Measurements from ENCODE around the gene GAB3. TPM values are rescaled to one million over a fixed set of nuclear protein-coding genes. Genes with fewer than 3 reads are reported as not detected.
"Not testable (repeated sequence)": the region's sequence is repeated elsewhere in the genome, so short reads cannot be mapped to it uniquely, and the experiment has no call there.

GAB3 gene
- total and polyA plus RNA-seq, 4 experiments from 2014 or later: 3.2 to 15.6 (median 10.2) TPM

GRCh38 chrX:154633661-154634060 lies 117.2 kb downstream of the GAB3 start:
- H3K27me3 ChIP-seq (ENCODE audit: insufficient read depth, low read length); intact Hi-C loops (cut with micrococcal nuclease); H3K4me3 Mint-ChIP-seq; H3K36me3 ChIP-seq (ENCODE audit: insufficient read depth, low read length); H3K4me1 ChIP-seq (ENCODE audit: insufficient read depth, low read length); H3K4me3 ChIP-seq (ENCODE audit: low read length in 2 of 2); H3K4me1 Mint-ChIP-seq; DNase-seq; H3K9me3 Mint-ChIP-seq; H3K27ac ChIP-seq (ENCODE audit: low read depth, low read length); CTCF ChIA-PET (ENCODE audit: partially characterized antibody); POLR2A ChIA-PET (ENCODE audit: partially characterized antibody); H3K27me3 Mint-ChIP-seq; H3K36me3 Mint-ChIP-seq; H3K27ac Mint-ChIP-seq; H3K9me3 ChIP-seq (ENCODE audit: control insufficient read depth in 1 of 2, low read length in 2 of 2): not testable (repeated sequence)

- intact Hi-C loops (cut with micrococcal nuclease); H3K4me3 ChIP-seq (ENCODE audit: low read length in 2 of 2); H3K27me3 Mint-ChIP-seq; H3K27me3 ChIP-seq (ENCODE audit: insufficient read depth, low read length); H3K9me3 Mint-ChIP-seq; H3K27ac ChIP-seq (ENCODE audit: low read depth, low read length); H3K4me1 ChIP-seq (ENCODE audit: insufficient read depth, low read length); CTCF ChIA-PET (ENCODE audit: partially characterized antibody); H3K4me1 Mint-ChIP-seq; H3K9me3 ChIP-seq (ENCODE audit: control insufficient read depth in 1 of 2, low read length in 2 of 2); H3K36me3 Mint-ChIP-seq; H3K4me3 Mint-ChIP-seq; H3K27ac Mint-ChIP-seq; DNase-seq; H3K36me3 ChIP-seq (ENCODE audit: insufficient read depth, low read length); POLR2A ChIA-PET (ENCODE audit: partially characterized antibody): not testable (repeated sequence)
Observed at GRCh38 chrX:154630949-154631348, 119.9 kb downstream of the GAB3 start.

GRCh38 chrX:154628960-154629359 lies 121.9 kb downstream of the GAB3 start:
- H3K36me3 Mint-ChIP-seq; H3K4me3 ChIP-seq (ENCODE audit: low read length in 2 of 2); CTCF ChIA-PET (ENCODE audit: partially characterized antibody); H3K4me1 ChIP-seq (ENCODE audit: insufficient read depth, low read length); H3K9me3 ChIP-seq (ENCODE audit: control insufficient read depth in 1 of 2, low read length in 2 of 2); DNase-seq; H3K27ac ChIP-seq (ENCODE audit: low read depth, low read length); POLR2A ChIA-PET (ENCODE audit: partially characterized antibody); H3K27me3 Mint-ChIP-seq; H3K4me1 Mint-ChIP-seq; H3K27ac Mint-ChIP-seq; H3K27me3 ChIP-seq (ENCODE audit: insufficient read depth, low read length); H3K4me3 Mint-ChIP-seq; H3K36me3 ChIP-seq (ENCODE audit: insufficient read depth, low read length); H3K9me3 Mint-ChIP-seq; intact Hi-C loops (cut with micrococcal nuclease): not testable (repeated sequence)

Other genes starting within 250 kb of the GAB3 start
- 10 to 100 TPM; 51.0 to 51.8 TPM for gene FAM3A, start 234.8 kb downstream of the GAB3 start, total RNA-seq
- 10 to 100 TPM; 18.4 to 20.2 TPM for gene FAM3A, start 234.8 kb downstream of the GAB3 start, polyA plus RNA-seq
- gene G6PD, start 204.2 kb downstream of the GAB3 start, total RNA-seq: 10 to 100 TPM; 45.4 to 46.0 TPM
- gene G6PD, start 204.2 kb downstream of the GAB3 start, polyA plus RNA-seq: 1 to 10 TPM; 1.7 to 3.8 TPM
- gene IKBKG, start 203.5 kb downstream of the GAB3 start, total RNA-seq: 10 to 100 TPM; 44.4 to 44.7 TPM
- 10 to 100 TPM; 28.2 to 34.6 TPM for gene IKBKG, start 203.5 kb downstream of the GAB3 start, polyA plus RNA-seq
- not detected for gene CTAG1A, start 165.9 kb downstream of the GAB3 start, total RNA-seq
- gene CTAG1A, start 165.9 kb downstream of the GAB3 start, polyA plus RNA-seq: not detected
- not detected for gene CTAG1B, start 131.8 kb downstream of the GAB3 start, total RNA-seq
- gene CTAG1B, start 131.8 kb downstream of the GAB3 start, polyA plus RNA-seq: not detected
- gene CTAG2, start 97.5 kb downstream of the GAB3 start, total RNA-seq: not detected
- gene CTAG2, start 97.5 kb downstream of the GAB3 start, polyA plus RNA-seq: not detected
- 10 to 100 TPM; 60.0 to 63.9 TPM for gene DKC1, start 11.8 kb upstream of the GAB3 start, total RNA-seq
- gene DKC1, start 11.8 kb upstream of the GAB3 start, polyA plus RNA-seq: 10 to 100 TPM; 30.4 to 41.4 TPM
- gene MPP1, start 54.4 kb upstream of the GAB3 start, total RNA-seq: 10 to 100 TPM; 11.1 to 12.6 TPM
- gene MPP1, start 54.4 kb upstream of the GAB3 start, polyA plus RNA-seq: 10 to 100 TPM; 10.6 to 14.7 TPM
- not detected for gene SMIM9, start 83.6 kb upstream of the GAB3 start, total RNA-seq
- not detected for gene SMIM9, start 83.6 kb upstream of the GAB3 start, polyA plus RNA-seq
- gene F8A1, start 135.3 kb upstream of the GAB3 start, total RNA-seq: 10 to 100 TPM; 56.1 to 58.2 TPM
- 10 to 100 TPM; 20.3 to 90.4 TPM for gene F8A1, start 135.3 kb upstream of the GAB3 start, polyA plus RNA-seq

Data from CD4-positive, alpha-beta memory T cell (primary cell).